HEK293T (cell line): ENCODE measurements around the gene LAMP1.
"Not testable (repeated sequence)": the region's sequence is repeated elsewhere in the genome, so short reads cannot be mapped to it uniquely, and the experiment has no call there.

Source experiments
- BHLHE40 ChIP-seq: fragments of 450-650 bp; IDR thresholded peaks from 2 replicates; pipeline ENCODE4 v1.6.1; 2016; ENCODE audit warnings: mild to moderate bottlenecking, moderate library complexity, borderline replicate concordance
- SUZ12 ChIP-seq: fragments of 450-650 bp; IDR thresholded peaks from 2 replicates; pipeline ENCODE4 v1.6.1; 2016; ENCODE audit warnings: mild to moderate bottlenecking
- ZNF384 ChIP-seq: fragments of 450-650 bp; IDR thresholded peaks from 2 replicates; pipeline ENCODE4 v1.6.1; 2016

DNA sequence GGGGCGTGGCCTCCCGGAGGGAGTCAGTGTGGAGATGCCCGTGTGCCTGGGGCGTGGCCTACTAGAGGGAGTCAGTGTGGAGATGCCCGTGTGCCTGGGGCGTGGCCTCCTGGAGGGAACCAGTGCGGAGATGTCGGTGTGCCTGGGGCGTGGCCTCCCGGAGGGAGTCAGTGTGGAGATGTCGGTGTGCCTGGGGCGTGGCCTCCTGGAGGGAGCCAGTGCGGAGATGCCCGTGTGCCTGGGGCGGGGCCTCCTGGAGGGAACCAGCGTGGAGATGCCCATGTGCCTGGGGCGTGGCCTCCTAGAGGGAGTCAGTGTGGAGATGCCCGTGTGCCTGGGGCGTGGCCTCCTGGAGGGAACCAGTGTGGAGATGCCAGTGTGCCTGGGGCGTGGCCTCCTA lies 17.1 kb downstream of the LAMP1 start:
- TF ChIP-seq SUZ12, ZNF384, BHLHE40: not testable (repeated sequence)
